ENCODE results near the gene SSBP3. TPM values are rescaled to one million over a fixed set of nuclear protein-coding genes. Genes with fewer than 3 reads are reported as not detected.

Gene SSBP3
- total RNA-seq, 4 donors from 2014 or later = 19.0 to 35.2 (median 33.4) TPM

DNA sequence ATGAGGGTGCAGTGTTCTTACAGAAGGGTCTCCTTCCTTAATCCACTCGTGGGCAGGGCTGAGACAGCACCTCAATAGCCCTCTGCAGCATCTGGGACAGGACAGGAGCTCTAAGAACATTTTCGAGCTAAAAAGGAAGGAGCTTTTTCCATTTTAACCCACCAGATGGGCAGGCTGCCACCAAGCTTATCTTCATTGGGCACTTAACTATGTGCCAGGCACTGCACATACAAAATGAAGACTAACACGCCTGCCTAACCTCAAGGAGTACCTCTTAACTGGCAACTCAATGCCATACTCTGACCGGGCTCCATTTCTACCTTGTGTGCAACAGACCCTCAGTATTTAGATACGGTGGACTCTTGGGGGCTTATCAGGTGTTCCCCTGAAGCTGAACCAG, 48.2 kb downstream of the SSBP3 start:
- Histone ChIP-seq H3K27ac (no peak overlapping the region), H3K9me3 (no peaks in the 10 kb centered on the region), H3K27me3 (no peaks in the 10 kb centered on the region), H3K4me1 (peaks cover 0 to 44% (median 2%) of the 10 kb centered on the region in 4 donors), H3K36me3 (peaks cover 0 to 5% (median 0%) of the 10 kb centered on the region in 3 donors), H3K4me3 (no peak overlapping the region)
- TF ChIP-seq, protein P1, sequence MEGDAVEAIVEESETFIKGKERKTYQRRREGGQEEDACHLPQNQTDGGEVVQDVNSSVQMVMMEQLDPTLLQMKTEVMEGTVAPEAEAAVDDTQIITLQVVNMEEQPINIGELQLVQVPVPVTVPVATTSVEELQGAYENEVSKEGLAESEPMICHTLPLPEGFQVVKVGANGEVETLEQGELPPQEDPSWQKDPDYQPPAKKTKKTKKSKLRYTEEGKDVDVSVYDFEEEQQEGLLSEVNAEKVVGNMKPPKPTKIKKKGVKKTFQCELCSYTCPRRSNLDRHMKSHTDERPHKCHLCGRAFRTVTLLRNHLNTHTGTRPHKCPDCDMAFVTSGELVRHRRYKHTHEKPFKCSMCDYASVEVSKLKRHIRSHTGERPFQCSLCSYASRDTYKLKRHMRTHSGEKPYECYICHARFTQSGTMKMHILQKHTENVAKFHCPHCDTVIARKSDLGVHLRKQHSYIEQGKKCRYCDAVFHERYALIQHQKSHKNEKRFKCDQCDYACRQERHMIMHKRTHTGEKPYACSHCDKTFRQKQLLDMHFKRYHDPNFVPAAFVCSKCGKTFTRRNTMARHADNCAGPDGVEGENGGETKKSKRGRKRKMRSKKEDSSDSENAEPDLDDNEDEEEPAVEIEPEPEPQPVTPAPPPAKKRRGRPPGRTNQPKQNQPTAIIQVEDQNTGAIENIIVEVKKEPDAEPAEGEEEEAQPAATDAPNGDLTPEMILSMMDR (IDR thresholded peaks at IDR 0.05) = no peak
- no peak for TF ChIP-seq POLR2A (IDR thresholded peaks at IDR 0.05)
- DNase-seq = no peak

DNA sequence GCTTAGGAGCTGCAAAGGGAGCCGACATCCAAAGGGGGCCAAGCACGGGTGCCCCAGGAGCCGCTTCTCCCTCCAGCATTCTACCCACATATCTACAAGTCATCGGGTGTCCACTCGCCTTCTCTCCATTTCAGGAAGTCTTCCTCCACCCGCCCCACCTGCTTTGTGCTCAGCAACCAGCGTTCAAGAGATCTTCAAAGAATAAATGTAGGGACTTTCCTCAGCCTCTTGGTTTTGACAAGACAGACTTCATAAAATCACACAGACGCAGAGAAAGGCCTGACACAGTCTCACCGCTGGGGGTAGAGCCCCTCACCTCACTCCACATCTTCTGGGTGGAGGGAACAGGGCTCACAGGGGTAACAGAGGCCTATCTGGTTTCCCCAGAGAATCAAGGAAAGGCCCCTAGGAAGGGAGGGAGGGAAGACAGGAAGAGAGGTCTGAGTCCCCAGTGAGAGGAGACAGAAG, 49.5 kb downstream of the SSBP3 start:
- Histone ChIP-seq H3K27me3 (no peaks in the 10 kb centered on the region), H3K27ac (peak overlapping the region in 1 of 4 donors; percentile 26), H3K4me3 (peak overlapping the region in 3 of 4 donors; percentile 13 to 24 (median 22)), H3K4me1 (peaks cover 0 to 45% (median 2%) of the 10 kb centered on the region in 4 donors), H3K36me3 (peaks cover 0 to 5% (median 0%) of the 10 kb centered on the region in 3 donors), H3K9me3 (no peaks in the 10 kb centered on the region)
- DNase-seq = no peak
- TF ChIP-seq, protein P1 (IDR thresholded peaks at IDR 0.05) = no peak
- no peak for TF ChIP-seq POLR2A (IDR thresholded peaks at IDR 0.05)

DNA sequence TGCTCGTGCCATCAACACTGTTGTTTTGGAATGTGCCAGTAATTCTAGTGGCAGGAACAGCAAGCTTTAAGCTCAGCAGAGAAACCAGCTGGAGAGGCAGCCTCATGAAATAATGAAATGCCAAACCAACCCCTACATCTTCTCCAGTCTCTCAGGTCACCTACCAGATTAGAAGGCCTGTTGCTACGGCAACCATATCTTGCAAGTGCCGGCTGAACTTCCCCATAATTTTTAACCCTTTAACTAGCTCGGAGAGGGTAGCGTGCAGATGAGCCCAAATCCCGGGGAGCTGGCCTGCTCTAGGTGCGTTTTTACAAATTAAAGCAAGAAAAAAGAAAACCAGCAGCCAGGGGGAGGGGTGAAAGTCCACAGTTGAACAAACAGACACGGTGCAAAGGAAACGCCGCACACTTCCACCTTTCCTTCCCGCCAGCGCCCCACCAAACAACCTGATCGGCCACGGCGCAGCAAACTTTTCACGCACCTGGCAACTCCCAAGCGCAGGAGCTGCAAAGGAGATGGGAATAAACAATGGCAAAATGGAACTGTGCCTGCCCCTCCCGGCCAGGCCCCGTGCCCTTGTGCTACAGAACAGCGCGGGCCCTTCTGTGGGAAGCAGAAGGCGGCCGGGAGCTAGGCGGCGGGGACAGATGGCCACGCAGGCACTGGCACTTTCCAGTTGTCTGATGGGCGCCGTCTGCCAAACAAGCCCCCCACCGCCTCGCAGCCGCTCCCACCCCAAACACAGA, 50.1 kb downstream of the SSBP3 start:
- peak overlapping the region in 1 of 4 donors; percentile 26 for H3K27ac ChIP-seq
- TF ChIP-seq POLR2A (IDR thresholded peaks at IDR 0.05) = no peak
- TF ChIP-seq, protein P1 (IDR thresholded peaks at IDR 0.05) = peak in 1 of 6 experiments; percentile 3
- DNase-seq = peak in 1 of 3 donors; percentile 68
- H3K36me3 ChIP-seq = peaks cover 0 to 5% (median 0%) of the 10 kb centered on the region in 3 donors
- peak overlapping the region in 3 of 4 donors; percentile 13 to 24 (median 22) for H3K4me3 ChIP-seq
- H3K27me3 ChIP-seq = no peaks in the 10 kb centered on the region
- H3K9me3 ChIP-seq = no peaks in the 10 kb centered on the region
- H3K4me1 ChIP-seq = peaks cover 0 to 45% (median 2%) of the 10 kb centered on the region in 4 donors

DNA sequence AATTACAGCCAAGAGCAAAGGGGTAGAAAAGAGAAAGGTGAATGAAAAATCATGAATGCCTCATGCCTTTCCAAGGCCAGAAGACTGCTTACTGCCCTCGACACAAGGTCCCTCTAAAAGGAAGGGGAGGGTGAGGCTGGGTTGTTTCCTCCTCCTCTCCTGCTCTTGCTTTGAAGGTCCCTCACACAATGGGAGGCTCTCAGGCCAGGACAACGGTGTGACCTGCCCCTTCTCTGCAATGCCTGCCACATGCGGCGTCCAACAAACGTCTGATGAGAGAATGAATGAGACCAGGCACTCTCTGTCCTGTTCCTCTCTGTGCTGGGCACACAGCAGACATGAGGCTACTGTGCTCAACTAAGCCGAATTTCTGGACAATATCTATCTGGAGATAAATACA, 51.3 kb downstream of the SSBP3 start:
- H3K4me3 ChIP-seq = no peak overlapping the region
- TF ChIP-seq, protein P1 (IDR thresholded peaks at IDR 0.05) = no peak
- no peak for TF ChIP-seq POLR2A (IDR thresholded peaks at IDR 0.05)
- H3K4me1 ChIP-seq = peaks cover 0 to 40% (median 2%) of the 10 kb centered on the region in 4 donors

DNA sequence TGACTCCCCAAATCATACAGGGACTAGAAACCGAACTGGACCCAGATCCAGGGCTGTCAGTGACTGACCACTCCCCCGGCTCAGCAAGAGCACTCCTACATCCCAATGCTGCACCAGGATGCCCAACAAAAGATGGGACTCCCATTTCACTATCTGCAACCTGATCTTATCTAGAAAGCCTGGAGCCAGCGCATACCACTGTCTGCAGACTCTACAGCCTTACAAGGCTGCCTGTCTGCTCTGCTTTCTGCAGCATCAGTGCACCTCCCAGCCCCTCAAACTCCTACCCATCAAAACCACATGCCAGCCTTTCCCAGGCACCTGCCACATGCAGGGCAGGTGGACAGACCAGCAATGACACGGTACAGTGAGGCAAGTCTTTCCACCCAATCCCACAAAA, 52.2 kb downstream of the SSBP3 start:
- H3K36me3 ChIP-seq = peaks cover 0 to 5% (median 0%) of the 10 kb centered on the region in 3 donors
- no peaks in the 10 kb centered on the region for H3K27me3 ChIP-seq
- H3K9me3 ChIP-seq = no peaks in the 10 kb centered on the region
- H3K4me3 ChIP-seq = no peak overlapping the region
- no peak for TF ChIP-seq POLR2A (IDR thresholded peaks at IDR 0.05)
- TF ChIP-seq, protein P1 (IDR thresholded peaks at IDR 0.05) = no peak
- peaks cover 0 to 43% (median 2%) of the 10 kb centered on the region in 4 donors for H3K4me1 ChIP-seq
- H3K27ac ChIP-seq = no peak overlapping the region
- DNase-seq = no peak

More for the DNA sequence above, 51.3 kb downstream of the SSBP3 start:
- Histone ChIP-seq H3K27me3 (no peaks in the 10 kb centered on the region), H3K27ac (peak overlapping the region in 1 of 4 donors; percentile 0), H3K9me3 (no peaks in the 10 kb centered on the region), H3K36me3 (peaks cover 0 to 5% (median 0%) of the 10 kb centered on the region in 3 donors)
- DNase-seq = no peak
